C1 segment of cervical spinal cord (tissue), 14 donors: ENCODE measurements around the gene THRB.

Experiments used
- DNase-seq, 14 donors: peaks; one replicate each; lab custom pipeline; 2025; lab: John Stamatoyannopoulos, UW

The THRB gene

DNA sequence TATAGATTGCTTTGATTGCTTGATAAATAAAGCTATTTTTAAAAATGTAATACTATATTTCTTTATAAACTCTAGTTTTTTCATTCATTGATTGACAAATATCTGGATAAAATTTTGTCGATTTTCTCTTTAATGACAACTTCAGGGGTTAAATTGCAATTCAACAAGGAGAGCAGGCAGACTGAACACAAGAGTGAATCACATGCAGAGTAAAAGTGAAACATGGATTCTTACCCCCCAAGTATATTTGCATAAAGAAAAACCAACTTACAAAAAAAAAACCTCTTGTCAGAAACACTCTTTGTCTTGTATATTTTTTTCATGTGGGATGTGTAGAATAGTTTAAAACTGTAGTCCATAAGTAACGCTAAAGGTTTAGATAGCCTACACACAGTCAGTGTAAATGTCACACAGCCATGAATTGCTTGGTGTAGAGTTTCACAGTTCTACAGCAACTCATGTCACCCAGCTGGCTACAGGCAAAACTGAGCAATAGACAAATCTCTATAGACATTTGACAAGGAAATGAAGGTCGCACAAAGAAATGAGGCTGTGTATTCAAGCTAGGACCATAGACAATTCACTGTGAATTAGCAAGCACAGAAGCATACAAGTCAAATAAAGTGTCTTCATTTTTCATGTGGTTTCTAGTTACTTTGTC lies 141.6 kb downstream of the THRB start:
- no peak for DNase-seq

DNA sequence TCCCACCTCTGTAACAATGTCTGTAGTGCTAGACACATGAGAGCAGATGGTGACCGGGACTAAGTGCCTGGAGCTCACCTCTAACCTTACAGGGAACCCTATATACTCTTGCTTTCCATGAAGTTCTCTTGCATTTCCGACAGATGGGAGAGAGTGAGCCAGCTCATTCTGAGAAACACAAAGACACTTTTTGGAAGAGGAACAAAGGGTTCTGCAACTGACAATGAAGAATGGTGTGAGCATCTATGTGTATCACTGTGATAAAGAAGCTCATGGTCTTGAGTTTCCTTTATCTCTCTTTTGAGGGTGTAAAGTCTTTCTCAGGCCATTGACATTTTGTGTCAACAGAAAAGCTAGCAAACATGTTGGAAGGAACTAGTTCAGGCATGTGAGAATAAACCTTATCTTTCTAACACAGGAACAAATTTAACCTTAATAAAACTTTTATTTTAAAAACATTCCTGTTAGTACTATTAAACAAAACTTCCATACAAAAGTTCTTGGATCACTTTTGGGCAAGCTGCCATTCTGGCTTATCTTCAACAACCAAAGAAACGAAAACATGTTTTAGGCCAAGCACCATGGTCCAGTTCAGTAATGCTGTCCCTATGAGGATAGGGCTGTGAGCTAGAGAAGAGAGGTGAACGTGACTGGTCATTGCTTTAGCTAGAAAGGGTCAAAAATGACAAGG lies 142.7 kb downstream of the THRB start:
- no peak for DNase-seq

DNA sequence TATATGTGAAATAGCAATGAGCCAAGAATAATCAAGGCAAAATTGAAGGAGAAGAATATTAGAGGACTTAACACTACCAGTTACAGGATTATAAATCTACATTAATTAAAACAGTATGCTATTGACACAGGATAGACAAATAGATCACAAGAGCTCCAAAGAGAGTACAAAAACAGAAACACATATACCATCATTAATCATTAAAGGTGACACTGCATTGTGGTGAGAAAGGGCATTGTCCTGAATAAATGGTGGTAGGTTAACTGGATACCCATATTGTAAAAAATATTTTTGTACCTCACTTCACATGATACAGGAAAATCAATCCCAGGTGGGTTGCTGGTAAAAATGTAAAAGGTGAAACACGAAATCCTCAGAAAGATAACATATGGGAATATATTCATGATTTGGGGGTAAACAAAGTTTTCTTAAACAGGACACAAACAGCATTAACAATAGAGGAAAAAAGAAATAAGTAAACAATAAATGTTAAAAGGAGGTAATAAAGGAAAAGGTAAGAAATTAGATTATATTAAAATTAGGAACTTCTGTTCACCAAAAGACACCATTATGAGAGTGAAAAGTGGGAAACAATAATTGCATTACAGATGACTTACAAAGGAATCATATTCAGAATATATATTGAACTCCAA lies 145.2 kb downstream of the THRB start:
- no peak for DNase-seq

- no peak for DNase-seq
Observed at GRCh38 chr3:24348348-24348747, 146.3 kb downstream of the THRB start.

DNA sequence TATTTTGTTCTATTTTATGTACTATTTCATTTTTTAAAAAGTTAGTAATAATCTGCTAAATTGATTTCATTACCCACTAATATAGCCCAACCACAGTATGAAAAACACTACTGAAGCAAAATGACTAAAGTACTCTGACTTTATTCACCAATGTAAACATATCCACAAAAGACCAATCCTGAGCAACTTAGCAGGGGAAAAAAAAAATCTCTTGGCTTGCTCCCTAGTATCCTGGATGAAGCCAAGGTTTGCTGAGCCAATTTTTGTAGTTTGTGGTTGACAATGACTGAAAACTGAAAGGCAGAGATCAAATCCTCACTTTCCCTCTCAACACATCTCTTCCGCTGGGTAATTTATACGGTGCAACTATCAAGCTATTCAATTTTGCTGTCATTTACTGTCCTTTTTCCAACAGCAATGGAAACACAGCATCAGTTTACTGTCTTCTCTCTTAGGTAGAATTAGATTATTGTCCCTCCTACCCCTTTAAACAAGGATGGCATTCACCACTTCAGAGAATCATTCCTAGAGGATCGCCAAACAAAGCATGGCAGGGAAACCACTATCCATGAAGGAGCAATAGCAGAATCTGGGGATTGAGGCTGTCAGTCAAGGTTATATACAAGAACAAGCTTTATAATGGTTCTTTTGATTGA lies 149.7 kb downstream of the THRB start:
- DNase-seq: no peak

DNA sequence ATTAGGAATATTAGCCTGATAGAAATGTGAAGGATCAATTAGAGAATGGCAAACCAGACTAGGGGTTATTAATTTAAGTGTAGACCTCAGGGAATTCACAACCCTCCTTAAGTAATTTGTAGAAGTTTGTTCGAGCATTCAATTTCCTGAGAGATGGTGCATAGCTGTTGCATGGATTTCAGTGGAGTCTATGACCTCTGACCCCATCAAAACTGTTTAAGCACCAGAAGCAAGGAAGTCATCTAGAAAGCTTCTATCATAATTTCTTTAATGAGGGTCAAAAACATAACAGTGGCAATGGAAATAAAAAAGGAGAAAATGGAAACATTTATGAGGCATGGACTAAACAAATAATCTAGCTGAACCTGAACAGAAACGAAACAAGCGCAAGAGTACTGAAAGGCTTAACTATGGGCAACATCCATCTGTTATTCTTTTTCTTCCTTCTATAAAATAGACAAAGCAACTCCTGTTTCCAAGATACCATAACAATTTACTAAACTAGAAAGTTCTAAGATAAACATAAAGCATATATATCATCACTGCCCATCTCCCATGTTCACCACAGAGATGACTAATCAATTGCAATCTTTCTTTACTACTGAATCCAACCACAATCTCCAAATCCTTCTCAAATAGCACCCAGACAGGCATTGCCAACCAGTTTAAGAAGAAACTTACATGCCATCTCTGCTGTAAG lies 151.4 kb downstream of the THRB start:
- no peak for DNase-seq

DNA sequence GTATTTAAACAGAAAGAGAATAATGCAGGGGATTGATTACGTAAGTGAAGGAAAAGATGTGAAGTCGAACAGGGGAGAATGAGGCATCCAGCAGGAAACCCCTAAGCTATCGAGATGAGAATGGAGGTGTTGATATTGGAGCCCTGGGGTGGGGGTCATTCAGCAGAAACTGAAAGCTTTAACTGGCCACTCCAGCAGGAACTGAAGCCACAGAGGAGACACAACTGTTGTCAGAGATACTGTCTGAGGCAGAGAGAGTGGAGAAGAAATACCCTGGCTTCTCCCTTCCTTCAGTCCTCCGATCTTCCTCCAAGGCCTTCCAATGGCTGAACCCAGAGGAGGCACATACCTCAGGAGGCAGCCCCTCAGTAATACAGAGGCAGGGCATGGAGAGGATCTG lies 152.4 kb downstream of the THRB start:
- no peak for DNase-seq

GRCh38 chr3:24341668-24342067 lies 153.0 kb downstream of the THRB start:
- no peak for DNase-seq

- no peak for DNase-seq
Observed at GRCh38 chr3:24340966-24341365, 153.7 kb downstream of the THRB start.

- no peak for DNase-seq
Observed at GRCh38 chr3:24340161-24340560, 154.5 kb downstream of the THRB start.

DNA sequence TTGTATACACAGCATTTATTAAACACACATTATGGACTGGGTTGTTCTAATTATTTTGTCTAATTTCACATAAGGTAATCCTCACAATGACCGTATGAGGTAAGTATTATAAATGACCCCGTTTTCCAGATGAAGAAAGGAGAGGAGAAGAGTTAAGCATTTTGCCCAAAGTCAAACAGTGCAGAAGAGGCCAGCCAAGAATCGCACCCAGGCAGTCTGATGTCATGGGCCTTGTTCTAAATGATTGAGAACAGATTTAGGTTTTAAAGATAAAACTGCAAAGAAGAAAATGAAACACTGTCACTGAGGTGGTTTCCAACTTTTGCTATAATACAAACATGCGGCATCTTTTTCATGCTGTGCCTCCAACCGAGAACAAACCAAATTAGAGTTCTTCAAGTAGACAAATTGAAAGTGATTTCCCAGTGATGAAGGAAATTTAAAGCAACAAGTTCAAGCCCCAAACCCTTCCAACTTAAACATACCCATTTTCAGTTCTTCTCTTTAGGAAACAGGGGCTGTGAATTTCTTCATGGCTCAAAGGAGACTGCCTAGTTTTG lies 155.3 kb downstream of the THRB start:
- DNase-seq: no peak

GRCh38 chr3:24338409-24339130 lies 156.1 kb downstream of the THRB start:
- DNase-seq: no peak

DNA sequence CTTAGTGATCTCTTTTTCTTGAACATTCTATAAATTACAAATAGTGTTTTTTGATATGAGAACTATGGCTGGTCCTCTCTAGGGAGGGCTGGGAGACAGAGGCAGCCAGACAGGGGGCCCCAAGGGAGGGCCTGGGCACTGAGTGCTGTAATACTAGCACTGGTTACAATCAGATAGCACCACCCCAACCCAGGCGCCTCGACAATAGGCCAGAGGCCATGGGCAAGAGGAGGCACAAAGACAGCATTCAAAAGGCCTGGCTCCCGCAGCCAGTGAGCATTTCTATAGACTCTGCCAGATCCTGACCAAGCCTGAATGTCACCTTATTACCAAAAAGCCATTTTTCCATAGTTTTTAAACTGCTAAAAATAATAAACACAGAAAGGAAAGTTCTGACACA lies 158.5 kb downstream of the THRB start:
- peak in 12 of 14 donors; percentile 4 to 63 (median 38) for DNase-seq

DNA sequence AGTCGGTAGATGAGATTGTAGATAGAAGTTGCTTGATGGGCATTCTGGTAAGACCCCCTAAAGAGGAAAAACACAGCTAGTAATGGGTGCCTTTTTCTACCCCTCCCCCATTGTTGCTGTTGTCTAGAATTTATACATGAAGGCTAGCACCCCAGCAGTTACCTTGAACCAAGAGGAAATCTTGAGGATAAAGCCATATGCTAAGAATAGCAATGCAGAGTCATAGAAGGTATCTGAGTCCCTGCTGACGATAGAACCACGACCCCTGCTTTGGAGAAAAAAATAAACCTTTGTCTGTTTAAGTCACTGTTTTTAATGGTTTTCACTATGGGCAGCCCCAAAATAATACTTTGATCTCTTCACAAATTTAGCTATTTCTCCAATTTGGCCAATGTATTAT lies 162.6 kb downstream of the THRB start:
- DNase-seq: no peak

DNA sequence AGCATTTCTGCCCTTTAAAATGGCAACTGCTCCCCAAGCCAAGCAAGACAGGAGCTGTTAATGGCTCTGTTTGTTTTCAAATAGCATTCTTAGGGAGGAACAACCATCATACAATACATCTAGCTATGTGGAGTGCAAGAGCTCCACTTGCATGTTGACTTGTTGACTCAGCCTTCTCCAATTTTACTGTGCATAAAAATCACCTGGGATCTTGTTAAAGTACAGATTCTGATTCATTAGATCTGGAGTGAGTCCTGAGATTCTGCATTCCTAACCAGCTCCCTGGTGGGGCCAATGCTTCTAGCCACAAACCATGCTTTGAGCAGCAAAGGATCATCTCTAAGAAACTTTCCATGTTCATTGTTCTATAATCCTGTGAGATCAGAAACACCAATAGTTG lies 171.4 kb downstream of the THRB start:
- DNase-seq: no peak

DNA sequence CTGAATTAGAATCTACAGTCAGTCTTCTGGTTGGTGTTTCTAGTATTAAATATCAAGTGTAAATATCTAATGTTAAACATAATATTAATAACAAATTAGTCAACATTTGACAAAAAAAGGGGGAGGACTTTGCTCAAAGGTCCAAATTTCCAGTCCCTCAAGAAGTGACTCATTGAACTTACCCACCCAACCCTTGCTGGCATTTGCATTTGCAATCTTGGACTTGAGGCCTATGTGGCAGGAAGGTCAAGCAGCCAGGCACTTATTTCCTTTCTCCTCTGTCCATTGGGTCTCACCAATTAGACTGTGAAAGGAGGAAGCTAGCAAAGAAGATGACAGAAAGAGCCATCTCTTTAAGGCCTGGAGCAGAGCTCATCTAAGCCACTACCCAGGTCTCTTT lies 174.0 kb downstream of the THRB start:
- no peak for DNase-seq

DNA sequence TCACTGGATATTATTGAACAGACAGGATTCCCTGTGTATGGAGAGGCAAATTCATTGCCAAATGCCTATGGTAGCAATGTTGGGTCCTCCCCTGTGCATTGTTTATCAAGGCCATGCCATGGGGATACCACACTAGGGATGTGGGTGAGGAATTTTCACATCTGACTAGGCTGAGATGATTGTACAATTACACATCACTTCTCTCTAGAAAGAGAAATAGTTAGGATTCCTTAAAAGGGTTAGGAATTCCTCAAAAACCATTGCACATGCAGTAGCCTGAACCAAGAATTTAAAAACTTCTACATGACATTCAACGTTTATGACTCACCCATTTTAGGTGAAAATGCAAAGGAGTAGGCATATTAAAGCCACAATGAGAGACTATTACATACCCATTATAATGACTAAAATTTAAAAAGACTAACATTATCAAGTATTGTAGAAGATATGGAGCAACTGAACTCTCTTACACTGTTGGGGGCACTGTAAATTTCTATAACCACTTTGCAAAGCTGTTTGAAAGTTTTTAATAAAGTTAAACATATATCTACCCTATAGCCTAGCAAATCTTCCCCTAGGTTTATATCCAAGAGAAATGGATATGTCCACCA lies 175.9 kb downstream of the THRB start:
- DNase-seq: no peak

DNA sequence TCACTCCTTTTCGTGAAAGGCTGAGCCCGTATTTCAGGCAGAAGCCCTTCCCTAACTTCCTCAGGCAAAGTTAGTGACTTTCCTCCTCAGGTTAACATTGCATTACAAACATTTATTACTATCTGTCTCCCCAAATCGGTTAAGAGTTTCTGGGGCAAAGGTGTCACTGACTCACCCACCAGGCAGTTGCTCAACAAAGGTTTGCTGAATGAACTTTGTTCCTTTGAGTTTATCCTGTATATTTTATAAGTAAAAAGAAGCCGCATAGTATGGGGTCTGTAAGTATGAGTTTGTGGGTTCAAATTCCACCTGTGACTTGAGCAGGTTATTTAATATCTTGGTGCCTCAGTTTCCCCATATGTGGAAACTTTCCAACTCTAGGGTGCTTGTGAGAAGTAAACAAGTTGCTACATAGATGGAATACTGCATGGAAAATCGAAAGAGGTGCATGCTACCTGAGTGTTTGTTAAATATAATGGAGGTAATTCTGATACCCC lies 177.7 kb downstream of the THRB start:
- no peak for DNase-seq

GRCh38 chr3:24315971-24316370 lies 178.7 kb downstream of the THRB start:
- DNase-seq: no peak

DNA sequence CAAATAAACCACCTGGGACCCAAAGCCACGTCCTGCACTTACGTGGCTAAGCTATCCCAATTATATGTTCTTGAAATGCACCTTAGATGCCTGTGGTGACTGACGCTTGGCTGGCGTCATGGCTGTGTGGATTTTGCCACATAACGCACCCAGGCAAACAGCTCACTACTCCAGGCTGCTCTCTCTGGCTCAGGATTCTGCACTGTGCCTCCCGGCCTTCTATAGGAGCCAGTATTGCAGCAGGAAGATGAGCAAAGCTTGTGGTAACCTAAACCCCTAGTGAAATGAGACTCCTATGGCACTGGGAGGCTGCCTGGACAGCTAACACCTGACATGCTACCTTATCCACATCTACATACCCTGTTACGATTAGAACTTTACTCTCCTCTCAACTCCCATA lies 179.3 kb downstream of the THRB start:
- DNase-seq: no peak
